K562 (cell line): ENCODE measurements around the gene TBX1. TPM values are rescaled to one million over a fixed set of nuclear protein-coding genes. Genes with fewer than 3 reads are reported as not detected.

Experiments used
- AFF1 ChIP-seq, 2 experiments: fragments of 450-650 bp; IDR thresholded peaks; 2 replicates each; pipeline ENCODE4 v1.6.1; 2018; ENCODE audit warnings: mild to moderate bottlenecking in 2 of 2, low read depth in 1 of 2; ENCODE audit not compliant: partially characterized antibody in 2 of 2
- BRD4 ChIP-seq: fragments of 200-600 bp; sonication (generic); IDR thresholded peaks from 2 replicates; pipeline ENCODE4 v1.6.1; 2017; ENCODE audit warnings: inconsistent platforms
- BRD9 ChIP-seq: fragments of 450-650 bp; IDR thresholded peaks from 2 replicates; pipeline ENCODE4 v1.6.1; 2018; ENCODE audit warnings: low read depth; ENCODE audit not compliant: partially characterized antibody
- DIDO1 ChIP-seq: fragments of 450-650 bp; IDR thresholded peaks from 2 replicates; pipeline ENCODE4 v1.6.1; 2016; ENCODE audit warnings: low read depth, missing biosample characterization, missing genetic modification characterization
- EGR1 ChIP-seq: fragments of 450-650 bp; conservative IDR thresholded peaks from 2 replicates; pipeline ENCODE4 v1.6.1; 2017; ENCODE audit warnings: mild to moderate bottlenecking
- ERF ChIP-seq: fragments of 450-650 bp; formaldehyde crosslinking; IDR thresholded peaks from 2 replicates; pipeline ENCODE4 v1.4.0; 2020; ENCODE audit warnings: mild to moderate bottlenecking, mixed read lengths
- MED1 ChIP-seq: sonication (generic); formaldehyde crosslinking; IDR thresholded peaks from 2 replicates; pipeline ENCODE4 v1.8.1; 2023; ENCODE audit warnings: missing genetic modification reagents, borderline replicate concordance
- MXI1 ChIP-seq: IDR thresholded peaks from 2 replicates; pipeline ENCODE4 v1.6.1; 2011; ENCODE audit warnings: low read depth, mild to moderate bottlenecking, improper control_type of control experiment, low read length
- NBN ChIP-seq: fragments of 450-650 bp; IDR thresholded peaks from 2 replicates; pipeline ENCODE4 v1.6.1; 2016; ENCODE audit warnings: low read depth, mild to moderate bottlenecking
- NCOA1 ChIP-seq: fragments of 450-650 bp; IDR thresholded peaks from 2 replicates; pipeline ENCODE4 v1.6.1; 2016; ENCODE audit warnings: low read depth
- NFE2L1 ChIP-seq: fragments of 450-650 bp; IDR thresholded peaks from 2 replicates; pipeline ENCODE4 v1.6.1; 2016; ENCODE audit warnings: missing genetic modification characterization, low read depth, mild to moderate bottlenecking, missing compliant biosample characterization, moderate library complexity, borderline replicate concordance
- PKNOX1 ChIP-seq: fragments of 450-650 bp; IDR thresholded peaks from 2 replicates; pipeline ENCODE4 v1.6.1; 2016
- RBM34 ChIP-seq: fragments of 200-400 bp; formaldehyde crosslinking; IDR thresholded peaks from 2 replicates; pipeline ENCODE4 v1.6.1; 2018; ENCODE audit warnings: low read length, borderline replicate concordance; ENCODE audit not compliant: insufficient read depth
- RBM39 ChIP-seq: fragments of 200-400 bp; formaldehyde crosslinking; optimal IDR thresholded peaks from 2 replicates; pipeline ENCODE3; 2018; ENCODE audit warnings: low read depth, low read length
- SNAPC5 ChIP-seq: fragments of 250-450 bp; sonication (Bioruptor Pico); IDR thresholded peaks from 2 replicates; pipeline ENCODE4 v1.8.0; 2021; ENCODE audit warnings: moderate library complexity, mild to moderate bottlenecking, inconsistent platforms
- SRSF7 ChIP-seq: fragments of 200-400 bp; formaldehyde crosslinking; optimal IDR thresholded peaks from 2 replicates; pipeline ENCODE3; 2017; ENCODE audit warnings: mild to moderate bottlenecking, low read depth, low read length
- TAF1 ChIP-seq: IDR thresholded peaks from 2 replicates; pipeline ENCODE4 v1.6.1; 2011; ENCODE audit warnings: mild to moderate bottlenecking, low read length, moderate library complexity; ENCODE audit not compliant: insufficient read depth, control insufficient read depth, severe bottlenecking; ENCODE audit errors: extremely low read depth
- ZBED1 ChIP-seq: IDR thresholded peaks from 2 replicates; pipeline ENCODE4 v1.6.1; 2014
- ZNF212 ChIP-seq: fragments of 450-650 bp; formaldehyde crosslinking; IDR thresholded peaks from 2 replicates; pipeline ENCODE4 v1.4.0; 2020; ENCODE audit warnings: mild to moderate bottlenecking
- ZNF280B ChIP-seq: fragments of 250-450 bp; sonication (Bioruptor Pico); IDR thresholded peaks from 2 replicates; pipeline ENCODE4 v1.5.1; 2021; ENCODE audit warnings: mild to moderate bottlenecking
- ZNF449 ChIP-seq: fragments of 250-450 bp; sonication (Bioruptor Pico); IDR thresholded peaks from 2 replicates; pipeline ENCODE4 v1.8.0; 2022; ENCODE audit warnings: moderate library complexity, mild to moderate bottlenecking, inconsistent platforms
- polyA plus RNA-seq, 8 experiments: library from polyadenylated mRNA; depleted of rRNA in 4 of 8; stranded (reverse) in 5 of 8; unstranded in 3 of 8; fragments of >200 nt; fragmentation: Nextera tagmentation in 2 of 8; fragmentation: Illumina TruSeq in 1 of 8; extraction: Ambion mirVana in 2 of 8; extraction: Trizol in 1 of 8; gene quantifications; 2 replicates each; pipeline versions ENCODE4 v1.2.1 to v1.2.3, GENCODE V29; 2011 to 2014; ENCODE audit warnings: inconsistent platforms in 1 of 8, missing spikeins in 1 of 8
- total RNA-seq, 7 experiments: library from RNA; depleted of rRNA in 6 of 7; stranded (reverse); fragments of >200 nt in 6 of 7; fragmentation: Illumina TruSeq in 2 of 7; extraction: Trizol in 2 of 7; gene quantifications; 2 replicates each; pipeline versions ENCODE4 v1.2.1 to v1.2.3, GENCODE V29; 2011 to 2021; ENCODE audit warnings: low replicate concordance in 1 of 7

TBX1 gene
- total and polyA plus RNA-seq, 9 of the 15 experiments (the other 6 are each of a cell fraction or from before 2014, with no cell fraction given): 0.07 to 35.0 (median 3.9) TPM

- TF ChIP-seq NFE2L1 (tag) (no peak), MXI1 (peak; percentile 96), ZNF449 (CRISPR knock-in tag) (no peak), MED1 (no peak), RBM34 (no peak), EGR1 (peak; percentile 100), ZNF212 (CRISPR knock-in tag) (no peak), PKNOX1 (no peak), ZNF280B (CRISPR knock-in tag) (no peak), TAF1 (no peak), SRSF7 (no peak), NBN (no peak), RBM39 (no peak), BRD9 (no peak), ZBED1 (no peak), NCOA1 (no peak), BRD4 (no peak; the same call in none of the 2 replicates), SNAPC5 (CRISPR knock-in tag) (no peak), ERF (CRISPR knock-in tag) (no peak), AFF1 (IDR thresholded peaks at IDR 0.05; ENCODE audit: low read depth in 1 of 2, partially characterized antibody in 2 of 2) (peak in 1 of 2 experiments; percentile 89), DIDO1 (tag) (peak; percentile 88)
Observed at GRCh38 chr22:19723232-19723982, 37.2 kb upstream of the TBX1 start, which contains the start of gene GP1BB (continued).
